ENCODE results near the gene SPRING1. TPM values are rescaled to one million over a fixed set of nuclear protein-coding genes. Genes with fewer than 3 reads are reported as not detected.

Gene SPRING1
- 48.7 TPM for total RNA-seq

GRCh38 chr12:116737774-116738657 is at the start of gene SPRING1, which contains the start of gene RNFT2:
TSS of gene SPRING1 (minus strand) at chr12:116738069. CDS start at chr12:116737900, 169 bp downstream.
TSS of gene RNFT2 (plus strand) at chr12:116738315. CDS start at chr12:116740498, 2,183 bp downstream.

Small RNA genes within 50 kb of the gene (small RNA-seq; reads per million reads assigned to genes)
- gene RNU6-558P, result not detected

Other genes starting within 250 kb of the SPRING1 start
- gene MAP1LC3B2, start 178.7 kb downstream of the SPRING1 start, total RNA-seq, result 2.1 TPM
- gene RNFT2, start 246 bp upstream of the SPRING1 start, total RNA-seq, result 56.3 TPM
- 2.3 TPM for gene HRK, start 143.4 kb upstream of the SPRING1 start, total RNA-seq
- gene FBXW8, start 172.9 kb upstream of the SPRING1 start, total RNA-seq, result 9.7 TPM